Thoracic aorta (tissue), 2 donors: Measurements from ENCODE around the gene NOS1. TPM values are rescaled to one million over a fixed set of nuclear protein-coding genes. Genes with fewer than 3 reads are reported as not detected.

ENCODE experiments used
- ATAC-seq: fragments of 150-250 bp; one replicate; pipeline ENCODE4 v1.8.0; 2017; ENCODE audit warnings: low read depth; ENCODE audit not compliant: insufficient number of reproducible peaks, low FRiP score
- DNase-seq: peaks from one replicate; pipeline ENCODE4 v3.0.0-alpha.2; 2020; ENCODE audit warnings: low spot score
- H3K27ac ChIP-seq, 2 donors: fragments of 200-600 bp; sonication (generic); 1 replicate in 1 of 2; 2 replicates in 1 of 2; pipeline ENCODE4 v1.5.1; 2016; ENCODE audit warnings: mild to moderate bottlenecking in 2 of 2, moderate library complexity in 2 of 2
- H3K27me3 ChIP-seq: fragments of 200-600 bp; sonication (generic); replicated peaks from 2 replicates; pipeline ENCODE4 v1.6.0; 2016; ENCODE audit warnings: mild to moderate bottlenecking; ENCODE audit not compliant: insufficient read depth
- H3K36me3 ChIP-seq: fragments of 200-600 bp; sonication (generic); one replicate; pipeline ENCODE4 v1.5.1; 2016
- H3K4me1 ChIP-seq, 2 donors: fragments of 200-600 bp; sonication (generic); 1 replicate in 1 of 2; 2 replicates in 1 of 2; pipeline versions ENCODE4 v1.5.1 to v1.6.0; 2016; ENCODE audit warnings: low read depth in 2 of 2, mild to moderate bottlenecking in 1 of 2; ENCODE audit not compliant: control insufficient read depth in 1 of 2
- H3K4me3 ChIP-seq: fragments of 200-600 bp; sonication (generic); 2 replicates; pipeline ENCODE4 v1.5.1; 2016; ENCODE audit warnings: mild to moderate bottlenecking
- H3K9me3 ChIP-seq: fragments of 200-600 bp; sonication (generic); 2 replicates; pipeline ENCODE4 v1.5.1; 2016
- total RNA-seq, 2 donors: library from RNA; depleted of rRNA; stranded (reverse); fragments of >200 nt; gene quantifications; one replicate each; pipeline versions ENCODE4 v1.1.0 to v1.2.3, GENCODE V29; 2016
- TF ChIP-seq, protein P1 (sequence below): fragments of 200-600 bp; sonication (generic); IDR thresholded peaks from one replicate; pipeline ENCODE4 v1.5.1; 2019; ENCODE audit warnings: antibody characterized with exemption

Gene NOS1
- total RNA-seq, 2 donors from 2014 or later = 0.07 to 0.14 TPM

DNA sequence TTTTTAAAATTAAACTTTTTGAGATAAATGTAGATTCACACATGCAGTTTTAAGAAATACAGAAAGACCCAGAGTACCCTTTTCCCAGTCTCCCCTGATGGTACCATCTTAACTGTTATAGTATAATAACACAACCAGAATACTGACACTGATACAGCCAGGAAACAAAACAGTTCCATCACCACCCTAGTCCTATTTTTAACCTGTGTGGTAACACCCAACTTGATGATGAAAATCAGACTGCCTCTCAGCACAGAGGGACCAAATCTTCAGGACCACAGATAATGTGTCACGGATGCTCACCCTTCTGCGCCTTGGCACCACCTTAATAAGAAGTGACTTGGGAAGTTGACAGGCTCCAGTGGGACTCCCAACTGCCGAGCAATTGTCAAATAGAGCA is 189.3 kb downstream of the NOS1 start:
- Histone ChIP-seq H3K27ac (no peak overlapping the region), H3K9me3 (no peaks in the 10 kb centered on the region), H3K36me3 (peaks cover 57% of the 10 kb centered on the region), H3K4me3 (no peak overlapping the region), H3K4me1 (no peaks in the 10 kb centered on the region), H3K27me3 (no peaks in the 10 kb centered on the region)
- ATAC-seq = no peak
- TF ChIP-seq, protein P1, sequence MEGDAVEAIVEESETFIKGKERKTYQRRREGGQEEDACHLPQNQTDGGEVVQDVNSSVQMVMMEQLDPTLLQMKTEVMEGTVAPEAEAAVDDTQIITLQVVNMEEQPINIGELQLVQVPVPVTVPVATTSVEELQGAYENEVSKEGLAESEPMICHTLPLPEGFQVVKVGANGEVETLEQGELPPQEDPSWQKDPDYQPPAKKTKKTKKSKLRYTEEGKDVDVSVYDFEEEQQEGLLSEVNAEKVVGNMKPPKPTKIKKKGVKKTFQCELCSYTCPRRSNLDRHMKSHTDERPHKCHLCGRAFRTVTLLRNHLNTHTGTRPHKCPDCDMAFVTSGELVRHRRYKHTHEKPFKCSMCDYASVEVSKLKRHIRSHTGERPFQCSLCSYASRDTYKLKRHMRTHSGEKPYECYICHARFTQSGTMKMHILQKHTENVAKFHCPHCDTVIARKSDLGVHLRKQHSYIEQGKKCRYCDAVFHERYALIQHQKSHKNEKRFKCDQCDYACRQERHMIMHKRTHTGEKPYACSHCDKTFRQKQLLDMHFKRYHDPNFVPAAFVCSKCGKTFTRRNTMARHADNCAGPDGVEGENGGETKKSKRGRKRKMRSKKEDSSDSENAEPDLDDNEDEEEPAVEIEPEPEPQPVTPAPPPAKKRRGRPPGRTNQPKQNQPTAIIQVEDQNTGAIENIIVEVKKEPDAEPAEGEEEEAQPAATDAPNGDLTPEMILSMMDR = no peak
- no peak for DNase-seq

- TF ChIP-seq, protein P1 = no peak
- Histone ChIP-seq H3K4me3 (no peak overlapping the region), H3K36me3 (peaks cover 62% of the 10 kb centered on the region), H3K4me1 (no peaks in the 10 kb centered on the region), H3K27ac (no peak overlapping the region), H3K9me3 (no peaks in the 10 kb centered on the region), H3K27me3 (no peaks in the 10 kb centered on the region)
- ATAC-seq (no peak), DNase-seq (no peak)
Observed at GRCh38 chr12:117171499-117172162, 189.8 kb downstream of the NOS1 start.

- Histone ChIP-seq H3K27ac (no peak overlapping the region), H3K4me3 (no peak overlapping the region), H3K4me1 (no peaks in the 10 kb centered on the region), H3K27me3 (no peaks in the 10 kb centered on the region), H3K9me3 (no peaks in the 10 kb centered on the region), H3K36me3 (peaks cover 63% of the 10 kb centered on the region)
- TF ChIP-seq, protein P1 = no peak
- DNase-seq = no peak
- ATAC-seq = no peak
Observed at GRCh38 chr12:117169548-117169947, 191.9 kb downstream of the NOS1 start.

DNA sequence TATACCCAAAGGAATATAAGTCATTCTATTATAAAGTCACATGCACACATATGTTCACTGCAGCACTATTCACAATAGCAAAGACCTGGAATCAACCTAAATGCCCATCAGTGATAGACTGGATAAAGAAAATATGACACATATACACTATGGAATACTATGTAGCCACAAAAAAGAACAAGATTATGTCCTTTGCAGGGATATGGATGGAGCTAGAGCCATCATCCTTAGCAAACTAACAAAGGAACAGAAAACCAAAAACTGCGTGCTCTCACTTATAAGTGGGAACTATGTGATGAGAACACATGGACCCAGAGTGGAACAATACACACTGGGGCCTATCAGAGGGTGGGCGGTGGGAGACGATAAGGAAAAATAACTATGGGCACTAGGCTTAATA is 192.4 kb downstream of the NOS1 start:
- no peaks in the 10 kb centered on the region for H3K9me3 ChIP-seq
- no peak overlapping the region for H3K4me3 ChIP-seq
- DNase-seq = no peak
- no peak for ATAC-seq
- no peaks in the 10 kb centered on the region for H3K27me3 ChIP-seq
- H3K4me1 ChIP-seq = no peaks in the 10 kb centered on the region
- H3K27ac ChIP-seq = no peak overlapping the region
- H3K36me3 ChIP-seq = peaks cover 63% of the 10 kb centered on the region
- TF ChIP-seq, protein P1 = no peak

GRCh38 chr12:117167769-117168168 is 193.7 kb downstream of the NOS1 start:
- DNase-seq = no peak
- TF ChIP-seq, protein P1 = no peak
- no peaks in the 10 kb centered on the region for H3K9me3 ChIP-seq
- no peak overlapping the region for H3K4me3 ChIP-seq
- no peak overlapping the region for H3K27ac ChIP-seq
- H3K27me3 ChIP-seq = no peaks in the 10 kb centered on the region
- no peak for ATAC-seq
- H3K36me3 ChIP-seq = peaks cover 62% of the 10 kb centered on the region
- no peaks in the 10 kb centered on the region for H3K4me1 ChIP-seq
